ENCODE measurements around the gene TTF2. TPM values are rescaled to one million over a fixed set of nuclear protein-coding genes. Genes with fewer than 3 reads are reported as not detected.

The TTF2 gene
- total RNA-seq, 1 experiment from 2014 or later: 88.8 TPM

GRCh38 chr1:117146072-117146471, 85.9 kb downstream of the TTF2 start:
- ChIA-PET CTCF (interaction anchor here (2.4 kb wide), 1 partner anchor 138 kb away, joined by 7 read pairs; no protein-coding TSS in a partner anchor), POLR2A (no interaction called here)
- Mint-ChIP-seq H3K4me3 (no peak overlapping the region), H3K36me3 (peaks cover 3% of the 10 kb centered on the region), H3K9me3 (peaks cover 4% of the 10 kb centered on the region), H3K27me3 (ENCODE audit: low read depth) (no peaks in the 10 kb centered on the region), H3K27ac (no peak overlapping the region), H3K4me1 (peaks cover 17% of the 10 kb centered on the region)
- ATAC-seq (no peak), DNase-seq (ENCODE audit: low spot score) (no peak)
- TF ChIP-seq OVOL2 (CRISPR knock-in tag; IDR thresholded peaks at IDR 0.05; ENCODE audit: borderline replicate concordance): no peak
- TF ChIP-seq TCF7 (CRISPR knock-in tag; IDR thresholded peaks at IDR 0.05; ENCODE audit: low read depth): no peak
- TF ChIP-seq CDX4 (CRISPR knock-in tag; IDR thresholded peaks at IDR 0.05; ENCODE audit: borderline replicate concordance): no peak

- Mint-ChIP-seq H3K27me3 (ENCODE audit: low read depth) (no peaks in the 10 kb centered on the region), H3K36me3 (peaks cover 10% of the 10 kb centered on the region), H3K9me3 (peaks cover 11% of the 10 kb centered on the region), H3K4me3 (no peak overlapping the region), H3K4me1 (peaks cover 17% of the 10 kb centered on the region), H3K27ac (no peak overlapping the region)
- DNase-seq (ENCODE audit: low spot score): no peak
- no peak for ATAC-seq
- POLR2A ChIA-PET: no interaction called here
- TF ChIP-seq CBFB (CRISPR knock-in tag; IDR thresholded peaks at IDR 0.05; ENCODE audit: low read depth) (no peak), TEAD1 (CRISPR knock-in tag; IDR thresholded peaks at IDR 0.05) (no peak), HMGXB4 (CRISPR knock-in tag; IDR thresholded peaks at IDR 0.05) (no peak), MAX (CRISPR knock-in tag; IDR thresholded peaks at IDR 0.05) (no peak), MXD4 (CRISPR knock-in tag; IDR thresholded peaks at IDR 0.05; ENCODE audit: borderline replicate concordance) (no peak), ZNF396 (CRISPR knock-in tag; IDR thresholded peaks at IDR 0.05; ENCODE audit: borderline replicate concordance) (no peak), ZNF121 (CRISPR knock-in tag; IDR thresholded peaks at IDR 0.05) (no peak)
- CTCF ChIA-PET: interaction anchor here (2.4 kb wide), 1 partner anchor 138 kb away, joined by 7 read pairs; no protein-coding TSS in a partner anchor
Measured at GRCh38 chr1:117146575-117147340, 86.6 kb downstream of the TTF2 start.

GRCh38 chr1:117147341-117147831, 87.3 kb downstream of the TTF2 start:
- Mint-ChIP-seq H3K27me3 (ENCODE audit: low read depth) (no peaks in the 10 kb centered on the region), H3K4me1 (peaks cover 17% of the 10 kb centered on the region), H3K9me3 (peaks cover 14% of the 10 kb centered on the region), H3K27ac (no peak overlapping the region), H3K36me3 (peaks cover 11% of the 10 kb centered on the region), H3K4me3 (no peak overlapping the region)
- DNase-seq (ENCODE audit: low spot score): no peak
- ChIA-PET POLR2A (no interaction called here), CTCF (interaction anchor here (0.7 to 2.4 kb wide), 2 partner anchors 25 to 137 kb away, joined by 3 to 7 read pairs; no protein-coding TSS in a partner anchor)
- no peak for ATAC-seq
- TF ChIP-seq HMGA2 (CRISPR knock-in tag; IDR thresholded peaks at IDR 0.05): no peak
- TF ChIP-seq TEAD4 (CRISPR knock-in tag; IDR thresholded peaks at IDR 0.05): no peak
- TF ChIP-seq FOXP4 (CRISPR knock-in tag; IDR thresholded peaks at IDR 0.05): no peak
- no peak for TF ChIP-seq CREB1 (CRISPR knock-in tag; IDR thresholded peaks at IDR 0.05)
- no peak for TF ChIP-seq IRF1 (CRISPR knock-in tag; IDR thresholded peaks at IDR 0.05)
- no peak for TF ChIP-seq NFATC4 (CRISPR knock-in tag; IDR thresholded peaks at IDR 0.05)
- no peak for TF ChIP-seq ZSCAN18 (CRISPR knock-in tag; IDR thresholded peaks at IDR 0.05)
